OCI-LY1 (cell line): ENCODE data around the gene C1QTNF2.
"Not testable (repeated sequence)": the region's sequence is repeated elsewhere in the genome, so short reads cannot be mapped to it uniquely, and the experiment has no call there.

Source experiments
- H2AFZ ChIP-seq: fragments of 200-600 bp; sonication (generic), shearing (Covaris generic); 2 replicates; pipeline ENCODE4 v1.6.0; 2014; ENCODE audit warnings: antibody characterized with exemption, mild to moderate bottlenecking, low read length
- H3F3A ChIP-seq: fragments of 200-600 bp; sonication (generic), shearing (Covaris generic); 2 replicates; pipeline ENCODE4 v1.6.0; 2014; ENCODE audit warnings: mild to moderate bottlenecking, antibody characterized with exemption, low read length, moderate library complexity; ENCODE audit not compliant: insufficient read depth
- H3K27ac ChIP-seq: fragments of 200-600 bp; sonication (generic); 2 replicates; pipeline ENCODE4 v1.5.1; 2014; ENCODE audit warnings: low read length, mixed run types, mild to moderate bottlenecking, low read depth; ENCODE audit not compliant: poor library complexity, severe bottlenecking
- H3K27me3 ChIP-seq: fragments of 200-600 bp; sonication (generic); 2 replicates; pipeline ENCODE4 v1.6.0; 2014; ENCODE audit warnings: antibody characterized with exemption, mild to moderate bottlenecking, low read length, moderate library complexity; ENCODE audit not compliant: insufficient read depth
- H3K36me3 ChIP-seq: fragments of 200-600 bp; sonication (generic); 2 replicates; pipeline ENCODE4 v1.6.1; 2014; ENCODE audit warnings: mild to moderate bottlenecking, antibody characterized with exemption, low read length, moderate library complexity, mixed read lengths; ENCODE audit not compliant: insufficient read depth
- H3K4me1 ChIP-seq: fragments of 200-600 bp; sonication (generic); 2 replicates; pipeline ENCODE4 v1.5.1; 2014; ENCODE audit warnings: mild to moderate bottlenecking, low read length, moderate library complexity; ENCODE audit not compliant: insufficient read depth, severe bottlenecking
- H3K4me2 ChIP-seq: fragments of 200-600 bp; sonication (generic), shearing (Covaris generic); 2 replicates; pipeline ENCODE4 v1.6.1; 2014; ENCODE audit warnings: low read length
- H3K4me3 ChIP-seq: fragments of 200-600 bp; sonication (generic); 2 replicates; pipeline ENCODE4 v1.5.1; 2014; ENCODE audit warnings: low read length, low read depth, mild to moderate bottlenecking, mixed read lengths; ENCODE audit not compliant: poor library complexity, severe bottlenecking
- H3K79me2 ChIP-seq: fragments of 200-600 bp; shearing (Covaris generic); 2 replicates; pipeline ENCODE4 v1.6.1; 2016; ENCODE audit warnings: mixed run types, low read length, mixed read lengths; ENCODE audit not compliant: insufficient read depth
- H3K9ac ChIP-seq: fragments of 200-600 bp; sonication (generic), shearing (Covaris generic); 2 replicates; pipeline ENCODE4 v1.6.1; 2014; ENCODE audit warnings: mild to moderate bottlenecking, low read length, mixed read lengths
- H3K9me2 ChIP-seq: fragments of 200-600 bp; sonication (generic), shearing (Covaris generic); 2 replicates; pipeline ENCODE4 v1.6.1; 2014; ENCODE audit warnings: low read depth, mild to moderate bottlenecking, low read length, mixed read lengths
- H3K9me3 ChIP-seq: fragments of 200-600 bp; shearing (Covaris generic); 2 replicates; pipeline ENCODE4 v1.6.1; 2014; ENCODE audit warnings: low read length, mixed read lengths
- H4K20me1 ChIP-seq: fragments of 200-600 bp; sonication (generic), shearing (Covaris generic); 2 replicates; pipeline ENCODE4 v1.6.0; 2016; ENCODE audit warnings: mild to moderate bottlenecking, low read length; ENCODE audit not compliant: insufficient read depth
- EZH2 ChIP-seq: fragments of 200-600 bp; sonication (generic), shearing (Covaris generic); IDR thresholded peaks from 2 replicates; pipeline ENCODE4 v1.8.0; 2017; ENCODE audit warnings: borderline replicate concordance, mixed run types, mild to moderate bottlenecking, antibody characterized with exemption, low read length, moderate library complexity, mixed read lengths
- TF ChIP-seq, protein P1 (sequence below): fragments of 200-600 bp; sonication (generic), shearing (Covaris generic); IDR thresholded peaks from 2 replicates; pipeline ENCODE4 v1.5.1; 2017; ENCODE audit warnings: mild to moderate bottlenecking, antibody characterized with exemption, low read length, moderate library complexity, mixed read lengths

The C1QTNF2 gene

GRCh38 chr5:160342413-160342941 lies 27.9 kb downstream of the C1QTNF2 start:
- Histone ChIP-seq H3K4me2 (no peak overlapping the region), H3K9me3 (no peaks in the 10 kb centered on the region), H3K4me1 (no peaks in the 10 kb centered on the region), H3K27ac (no peak overlapping the region), H3K27me3 (no peaks in the 10 kb centered on the region; the same call in none of the 2 replicates), H3F3A (no peaks in the 10 kb centered on the region), H3K9ac (no peak overlapping the region), H2AFZ (no peak overlapping the region), H3K79me2 (no peaks in the 10 kb centered on the region), H3K9me2 (no peaks in the 10 kb centered on the region), H3K36me3 (no peaks in the 10 kb centered on the region), H4K20me1 (no peaks in the 10 kb centered on the region), H3K4me3 (no peak overlapping the region)
- TF ChIP-seq EZH2, result no peak
- TF ChIP-seq, protein P1, sequence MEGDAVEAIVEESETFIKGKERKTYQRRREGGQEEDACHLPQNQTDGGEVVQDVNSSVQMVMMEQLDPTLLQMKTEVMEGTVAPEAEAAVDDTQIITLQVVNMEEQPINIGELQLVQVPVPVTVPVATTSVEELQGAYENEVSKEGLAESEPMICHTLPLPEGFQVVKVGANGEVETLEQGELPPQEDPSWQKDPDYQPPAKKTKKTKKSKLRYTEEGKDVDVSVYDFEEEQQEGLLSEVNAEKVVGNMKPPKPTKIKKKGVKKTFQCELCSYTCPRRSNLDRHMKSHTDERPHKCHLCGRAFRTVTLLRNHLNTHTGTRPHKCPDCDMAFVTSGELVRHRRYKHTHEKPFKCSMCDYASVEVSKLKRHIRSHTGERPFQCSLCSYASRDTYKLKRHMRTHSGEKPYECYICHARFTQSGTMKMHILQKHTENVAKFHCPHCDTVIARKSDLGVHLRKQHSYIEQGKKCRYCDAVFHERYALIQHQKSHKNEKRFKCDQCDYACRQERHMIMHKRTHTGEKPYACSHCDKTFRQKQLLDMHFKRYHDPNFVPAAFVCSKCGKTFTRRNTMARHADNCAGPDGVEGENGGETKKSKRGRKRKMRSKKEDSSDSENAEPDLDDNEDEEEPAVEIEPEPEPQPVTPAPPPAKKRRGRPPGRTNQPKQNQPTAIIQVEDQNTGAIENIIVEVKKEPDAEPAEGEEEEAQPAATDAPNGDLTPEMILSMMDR, result no peak

- H3K4me3 ChIP-seq, result no peak overlapping the region
- H3K9ac ChIP-seq, result no peak overlapping the region
- H3K27me3 ChIP-seq, result no peaks in the 10 kb centered on the region; the same call in none of the 2 replicates
- no peaks in the 10 kb centered on the region for H3K79me2 ChIP-seq
- H3K27ac ChIP-seq, result no peak overlapping the region
- no peak for TF ChIP-seq EZH2
- TF ChIP-seq, protein P1, result no peak
- H3F3A ChIP-seq, result no peaks in the 10 kb centered on the region
- H4K20me1 ChIP-seq, result no peaks in the 10 kb centered on the region
- no peak overlapping the region for H2AFZ ChIP-seq
- H3K4me2 ChIP-seq, result no peak overlapping the region
- H3K9me3 ChIP-seq, result no peaks in the 10 kb centered on the region
- H3K36me3 ChIP-seq, result no peaks in the 10 kb centered on the region
- no peaks in the 10 kb centered on the region for H3K9me2 ChIP-seq
- no peaks in the 10 kb centered on the region for H3K4me1 ChIP-seq
These were observed 29.0 kb downstream of the C1QTNF2 start for GRCh38 chr5:160341309-160341870.

DNA sequence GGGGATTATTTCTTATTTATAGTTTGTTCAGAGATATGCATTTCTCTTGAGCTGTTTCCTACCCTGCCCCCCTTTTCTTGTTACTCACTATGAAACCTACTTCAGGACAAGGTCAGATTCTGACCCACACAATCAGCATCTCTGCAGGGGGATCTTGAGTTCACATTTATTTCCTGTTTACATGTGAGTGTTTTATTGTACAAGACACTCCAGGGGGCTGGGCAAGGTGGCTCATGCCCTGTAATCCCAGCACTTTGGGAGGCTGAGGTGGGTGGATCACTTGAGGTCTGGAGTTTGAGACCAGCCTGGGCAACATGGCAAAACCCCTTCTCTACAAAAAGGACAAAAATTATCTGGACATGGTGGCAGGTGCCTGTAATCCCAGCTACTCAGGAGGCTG lies 29.9 kb downstream of the C1QTNF2 start:
- H2AFZ ChIP-seq, H4K20me1 ChIP-seq, H3K79me2 ChIP-seq, H3K9me3 ChIP-seq, H3F3A ChIP-seq, H3K4me1 ChIP-seq, H3K4me2 ChIP-seq, H3K27me3 ChIP-seq, H3K9me2 ChIP-seq, H3K9ac ChIP-seq, H3K27ac ChIP-seq, H3K36me3 ChIP-seq, H3K4me3 ChIP-seq: not testable (repeated sequence)
